HFF-Myc (cell line): ENCODE data around the gene RAD51AP1.
A peak's percentile ranks its signal among the peaks of the same experiment; 100 is the strongest.

Experiments used
- DNase-seq: peaks from one replicate; pipeline ENCODE4 v3.0.0-alpha.2; 2011; ENCODE audit warnings: low read depth; ENCODE audit errors: extremely low read depth
- H3K4me3 ChIP-seq: replicated peaks from 2 replicates; pipeline ENCODE4 v1.5.1; 2011; ENCODE audit warnings: low read depth, mild to moderate bottlenecking, control low read depth, low read length
- CTCF ChIP-seq: IDR thresholded peaks from 2 replicates; pipeline ENCODE4 v1.5.1; 2012; ENCODE audit warnings: mild to moderate bottlenecking, low read depth, low read length, control low read depth; ENCODE audit errors: missing control alignments

The RAD51AP1 gene

GRCh38 chr12:4562034-4562657, 23.5 kb downstream of the RAD51AP1 start, which contains the start of gene DYRK4:
DYRK4 (plus strand) TSS chr12:4562208; CDS start chr12:4562246, 38 bp downstream.
- H3K4me3 ChIP-seq, result peak within 1 kb of the TSS; percentile 29
- DNase-seq, result peak; percentile 38
- TF ChIP-seq CTCF, result no peak

- no peak overlapping the region for H3K4me3 ChIP-seq
- DNase-seq, result no peak
- TF ChIP-seq CTCF, result no peak
Measured at GRCh38 chr12:4563336-4563735, 24.6 kb downstream of the RAD51AP1 start.

GRCh38 chr12:4564818-4565217, 26.1 kb downstream of the RAD51AP1 start:
- no peak for DNase-seq
- no peak overlapping the region for H3K4me3 ChIP-seq
- no peak for TF ChIP-seq CTCF

GRCh38 chr12:4566474-4566873, 27.8 kb downstream of the RAD51AP1 start:
- no peak for DNase-seq
- no peak overlapping the region for H3K4me3 ChIP-seq

GRCh38 chr12:4567073-4567881, 28.6 kb downstream of the RAD51AP1 start:
- H3K4me3 ChIP-seq, result no peak overlapping the region

More at GRCh38 chr12:4566474-4566873, 27.8 kb downstream of the RAD51AP1 start:
- no peak for TF ChIP-seq CTCF

GRCh38 chr12:4569261-4569660, 30.6 kb downstream of the RAD51AP1 start:
- DNase-seq, result no peak
- no peak overlapping the region for H3K4me3 ChIP-seq
- no peak for TF ChIP-seq CTCF

More at GRCh38 chr12:4567073-4567881, 28.6 kb downstream of the RAD51AP1 start:
- TF ChIP-seq CTCF, result no peak
- DNase-seq, result no peak
